HG03439 (cell line): ENCODE measurements around the gene PCCA.

Experiments used
- ATAC-seq: cut with Tn5 transposase; IDR thresholded peaks from one replicate; pipeline ENCODE4 v1.9.1; 2021; ENCODE audit warnings: mild to moderate bottlenecking, moderate library complexity; ENCODE audit not compliant: unreplicated experiment

The PCCA gene

GRCh38 chr13:100491164-100491842 is 402.4 kb downstream of the PCCA start:
- ATAC-seq = no peak

GRCh38 chr13:100493418-100493817 is 404.5 kb downstream of the PCCA start:
- no peak for ATAC-seq

GRCh38 chr13:100495455-100495854 is 406.6 kb downstream of the PCCA start:
- no peak for ATAC-seq

- ATAC-seq = no peak
These were observed 408.5 kb downstream of the PCCA start for GRCh38 chr13:100497389-100497788.

GRCh38 chr13:100502446-100502845 is 413.6 kb downstream of the PCCA start:
- ATAC-seq = no peak

- ATAC-seq = no peak
These were observed 414.7 kb downstream of the PCCA start for GRCh38 chr13:100503622-100504021.

- peak; percentile 70 for ATAC-seq
These were observed 417.3 kb downstream of the PCCA start for GRCh38 chr13:100506154-100506553.

GRCh38 chr13:100506600-100507422 is 417.9 kb downstream of the PCCA start:
- ATAC-seq = peak; percentile 31

GRCh38 chr13:100508455-100508854 is 419.6 kb downstream of the PCCA start:
- ATAC-seq = no peak

GRCh38 chr13:100508996-100509395 is 420.1 kb downstream of the PCCA start:
- no peak for ATAC-seq

GRCh38 chr13:100510208-100510957 is 421.5 kb downstream of the PCCA start:
- no peak for ATAC-seq

GRCh38 chr13:100511466-100511865 is 422.6 kb downstream of the PCCA start:
- no peak for ATAC-seq

- no peak for ATAC-seq
These were observed 423.5 kb downstream of the PCCA start for GRCh38 chr13:100512422-100512821.

GRCh38 chr13:100513171-100513570 is 424.3 kb downstream of the PCCA start:
- no peak for ATAC-seq

- no peak for ATAC-seq
These were observed 425.2 kb downstream of the PCCA start for GRCh38 chr13:100513987-100514670.

GRCh38 chr13:100514788-100515409 is 426.0 kb downstream of the PCCA start:
- ATAC-seq = peak; percentile 90

GRCh38 chr13:100515410-100515800 is 426.5 kb downstream of the PCCA start:
- ATAC-seq = no peak

- ATAC-seq = no peak
These were observed 428.2 kb downstream of the PCCA start for GRCh38 chr13:100517135-100517534.

- ATAC-seq = no peak
These were observed 428.8 kb downstream of the PCCA start for GRCh38 chr13:100517728-100518127.

- ATAC-seq = no peak
These were observed 429.6 kb downstream of the PCCA start for GRCh38 chr13:100518394-100519062.
